Neural progenitor cell (in vitro differentiated cells): ENCODE measurements around the gene VMO1. TPM values are rescaled to one million over a fixed set of nuclear protein-coding genes. Genes with fewer than 3 reads are reported as not detected.

Experiments
- DNase-seq: peaks from one replicate; pipeline ENCODE4 v3.0.0-alpha.2; 2016; ENCODE audit warnings: low spot score
- H2AFZ ChIP-seq: fragments of 200-600 bp; sonication (generic); replicated peaks from 2 replicates; pipeline ENCODE4 v1.6.1; 2016; ENCODE audit warnings: antibody characterized with exemption
- H3F3A ChIP-seq: fragments of 200-600 bp; sonication (generic); 2 replicates; pipeline ENCODE4 v1.6.1; 2016; ENCODE audit warnings: antibody characterized with exemption, low read depth
- H3K27ac ChIP-seq: fragments of 200-600 bp; sonication (generic); 2 replicates; pipeline ENCODE4 v1.5.1; 2016; ENCODE audit warnings: mild to moderate bottlenecking
- H3K27me3 ChIP-seq: fragments of 200-600 bp; sonication (generic); 2 replicates; pipeline ENCODE4 v1.6.1; 2016; ENCODE audit warnings: mild to moderate bottlenecking, moderate library complexity
- H3K36me3 ChIP-seq: fragments of 200-600 bp; sonication (generic); 2 replicates; pipeline ENCODE4 v1.5.1; 2016
- H3K4me1 ChIP-seq: fragments of 200-600 bp; sonication (generic); 2 replicates; pipeline ENCODE4 v1.6.1; 2016; ENCODE audit warnings: mixed run types
- H3K4me2 ChIP-seq: fragments of 200-600 bp; sonication (generic); 2 replicates; pipeline ENCODE4 v1.6.1; 2016
- H3K4me3 ChIP-seq: fragments of 200-600 bp; sonication (generic); 2 replicates; pipeline ENCODE4 v1.5.1; 2016
- H3K79me2 ChIP-seq: fragments of 200-600 bp; sonication (generic); 2 replicates; pipeline ENCODE4 v1.6.1; 2016; ENCODE audit warnings: low read depth
- H3K9ac ChIP-seq: fragments of 200-600 bp; sonication (generic); 2 replicates; pipeline ENCODE4 v1.6.1; 2016
- H3K9me3 ChIP-seq: fragments of 200-600 bp; sonication (generic); 2 replicates; pipeline ENCODE4 v1.5.1; 2016; ENCODE audit warnings: low read depth
- H4K20me1 ChIP-seq: fragments of 200-600 bp; sonication (generic); 2 replicates; pipeline ENCODE4 v1.6.1; 2016; ENCODE audit warnings: low read depth
- H3K27ac Mint-ChIP-seq: 3 replicates; pipeline ENCODE4 v1.8.0; 2021; ENCODE audit warnings: mixed read lengths
- H3K27me3 Mint-ChIP-seq: 2 replicates; pipeline ENCODE4 v1.8.0; 2022; ENCODE audit warnings: low read depth, mild to moderate bottlenecking, inconsistent platforms, moderate library complexity, mixed read lengths; ENCODE audit not compliant: insufficient read depth
- H3K36me3 Mint-ChIP-seq: 3 replicates; pipeline ENCODE4 v1.8.0; 2021; ENCODE audit warnings: mixed read lengths
- H3K4me1 Mint-ChIP-seq: 3 replicates; pipeline ENCODE4 v1.8.0; 2021; ENCODE audit warnings: mixed read lengths
- H3K4me3 Mint-ChIP-seq: 3 replicates; pipeline ENCODE4 v1.8.0; 2021; ENCODE audit warnings: mild to moderate bottlenecking, moderate library complexity, mixed read lengths
- H3K9me3 Mint-ChIP-seq: 3 replicates; pipeline ENCODE4 v1.8.0; 2020; ENCODE audit warnings: mixed read lengths
- CTCF ChIP-seq: fragments of 200-600 bp; sonication (generic); IDR thresholded peaks from 2 replicates; pipeline ENCODE4 v1.5.1; 2017; ENCODE audit warnings: antibody characterized with exemption, mild to moderate bottlenecking
- EZH2 ChIP-seq: fragments of 200-600 bp; sonication (generic); IDR thresholded peaks from 2 replicates; pipeline ENCODE4 v1.6.1; 2017; ENCODE audit warnings: antibody characterized with exemption, mild to moderate bottlenecking, moderate library complexity
- EZH2phosphoT487 ChIP-seq: fragments of 200-600 bp; sonication (generic); IDR thresholded peaks from 2 replicates; pipeline ENCODE4 v1.6.1; 2017; ENCODE audit warnings: antibody characterized with exemption
- total RNA-seq: library from RNA; depleted of rRNA; stranded (reverse); fragments of >200 nt; gene quantifications from 2 replicates; pipeline ENCODE4 v1.2.3, GENCODE V29; 2015; ENCODE audit warnings: low replicate concordance

The VMO1 gene
- total RNA-seq, 1 donor from 2014 or later = not detected

GRCh38 chr17:4786516-4786915 lies 352 bp upstream of the VMO1 start:
- peaks cover 38% of the 10 kb centered on the region for H3F3A ChIP-seq
- H2AFZ ChIP-seq = no peak overlapping the region
- H3K27me3 Mint-ChIP-seq = peaks cover 20% of the 10 kb centered on the region
- H3K27ac ChIP-seq = no peak overlapping the region
- H4K20me1 ChIP-seq = peaks cover 9% of the 10 kb centered on the region
- no peak overlapping the region for H3K9ac ChIP-seq
- TF ChIP-seq EZH2 = no peak
- TF ChIP-seq CTCF = no peak
- no peak for TF ChIP-seq EZH2phosphoT487
- no peak overlapping the region for H3K4me3 Mint-ChIP-seq
- H3K79me2 ChIP-seq = no peaks in the 10 kb centered on the region
- H3K4me3 ChIP-seq = no peak overlapping the region
- DNase-seq = no peak
- no peaks in the 10 kb centered on the region for H3K9me3 Mint-ChIP-seq
- H3K4me2 ChIP-seq = peak overlapping the region; percentile 53
- no peaks in the 10 kb centered on the region for H3K36me3 ChIP-seq
- no peaks in the 10 kb centered on the region for H3K9me3 ChIP-seq
- H3K27ac Mint-ChIP-seq = no peak overlapping the region
- peaks cover 11% of the 10 kb centered on the region for H3K4me1 Mint-ChIP-seq
- no peaks in the 10 kb centered on the region for H3K36me3 Mint-ChIP-seq
- H3K27me3 ChIP-seq = peaks cover 92% of the 10 kb centered on the region
- peaks cover 13% of the 10 kb centered on the region for H3K4me1 ChIP-seq

GRCh38 chr17:4785311-4786105 lies 656 bp downstream of the VMO1 start:
- H3K4me1 ChIP-seq = peaks cover 13% of the 10 kb centered on the region
- H3F3A ChIP-seq = peaks cover 37% of the 10 kb centered on the region
- TF ChIP-seq EZH2 (no peak), CTCF (no peak), EZH2phosphoT487 (no peak)
- no peaks in the 10 kb centered on the region for H3K9me3 ChIP-seq
- H3K27ac Mint-ChIP-seq = no peak overlapping the region
- H2AFZ ChIP-seq = no peak overlapping the region
- H3K9me3 Mint-ChIP-seq = no peaks in the 10 kb centered on the region
- H3K79me2 ChIP-seq = no peaks in the 10 kb centered on the region
- H3K4me3 ChIP-seq = no peak overlapping the region
- H3K27me3 Mint-ChIP-seq = peaks cover 15% of the 10 kb centered on the region
- peaks cover 82% of the 10 kb centered on the region for H3K27me3 ChIP-seq
- no peak for DNase-seq
- H4K20me1 ChIP-seq = peaks cover 9% of the 10 kb centered on the region
- peak overlapping the region; percentile 53 for H3K4me2 ChIP-seq
- no peaks in the 10 kb centered on the region for H3K36me3 Mint-ChIP-seq
- no peak overlapping the region for H3K9ac ChIP-seq
- H3K4me1 Mint-ChIP-seq = peaks cover 8% of the 10 kb centered on the region
- H3K27ac ChIP-seq = no peak overlapping the region
- no peak overlapping the region for H3K4me3 Mint-ChIP-seq
- no peaks in the 10 kb centered on the region for H3K36me3 ChIP-seq

GRCh38 chr17:4782652-4783051 lies 3.5 kb downstream of the VMO1 start:
- peaks cover 11% of the 10 kb centered on the region for H3K4me1 ChIP-seq
- Mint-ChIP-seq H3K4me3 (no peak overlapping the region), H3K27ac (no peak overlapping the region), H3K27me3 (peaks cover 10% of the 10 kb centered on the region), H3K36me3 (no peaks in the 10 kb centered on the region), H3K9me3 (no peaks in the 10 kb centered on the region), H3K4me1 (peaks cover 3% of the 10 kb centered on the region)
- H3K4me2 ChIP-seq = no peak overlapping the region
- H3K27ac ChIP-seq = no peak overlapping the region
- no peak overlapping the region for H3K4me3 ChIP-seq
- no peaks in the 10 kb centered on the region for H3K79me2 ChIP-seq
- H3K9ac ChIP-seq = no peak overlapping the region
- H3K9me3 ChIP-seq = no peaks in the 10 kb centered on the region
- no peaks in the 10 kb centered on the region for H3K36me3 ChIP-seq
- H3K27me3 ChIP-seq = peaks cover 61% of the 10 kb centered on the region
- no peak overlapping the region for H2AFZ ChIP-seq
- no peaks in the 10 kb centered on the region for H4K20me1 ChIP-seq
- peaks cover 10% of the 10 kb centered on the region for H3F3A ChIP-seq
- no peak for DNase-seq
- TF ChIP-seq EZH2phosphoT487 = no peak
- peak; percentile 11 for TF ChIP-seq CTCF
